Stimulated activated CD8-positive, alpha-beta memory T cell treated with anti-CD3 and anti-CD28 coated beads, Interleukin-4, amount 100 ng/mL, for 1 hour (primary cell): ENCODE data around the gene MIB1.
"Not testable (repeated sequence)": the region's sequence is repeated elsewhere in the genome, so short reads cannot be mapped to it uniquely, and the experiment has no call there.

Experiments used
- DNase-seq, 2 donors: peaks; one replicate each; pipeline ENCODE4 v3.0.0-alpha.2; 2020; ENCODE audit warnings: low read depth in 2 of 2, low spot score in 1 of 2

Gene MIB1

DNA sequence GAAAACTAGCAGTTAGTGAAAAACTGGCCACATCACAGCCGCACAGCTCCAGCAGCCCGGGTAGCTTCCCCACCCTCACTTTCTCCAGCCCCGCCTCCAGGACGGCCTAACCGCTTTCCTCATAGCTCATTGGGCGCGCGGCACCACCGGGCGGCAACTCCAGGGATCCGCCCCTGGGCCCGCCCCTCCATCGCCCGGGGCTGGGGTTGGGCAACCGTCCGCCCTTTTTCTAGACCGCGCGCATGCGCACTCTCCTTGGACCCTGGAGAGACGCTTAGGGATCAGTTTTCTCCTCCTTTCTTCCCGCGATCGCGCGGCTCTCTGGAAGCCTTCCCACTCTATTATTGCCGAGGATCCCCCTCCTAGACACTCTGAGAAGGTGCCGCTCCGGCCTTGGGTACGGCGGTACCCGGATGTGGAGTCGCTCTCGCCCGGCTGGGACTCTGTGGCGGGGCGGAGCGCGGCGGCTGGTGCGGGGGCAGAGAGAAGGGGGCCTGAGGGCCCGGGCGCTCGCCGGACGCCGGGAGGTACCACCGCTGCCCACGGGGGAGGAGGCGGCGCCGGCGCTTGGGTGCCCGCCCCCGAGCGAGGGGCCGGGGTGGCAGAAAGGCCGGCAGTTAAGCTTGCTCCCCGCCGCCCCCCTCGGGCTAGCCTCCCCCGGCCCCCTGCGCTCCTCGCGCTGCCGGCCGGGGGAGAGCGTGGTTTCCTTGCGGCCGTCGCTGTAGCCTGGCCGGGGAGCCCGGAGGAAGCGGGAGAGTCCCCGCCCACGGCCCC lies at the start of gene MIB1:
Gene MIB1, plus strand, starts transcription at position 255 of the 774 bp plus-strand sequence. CDS start 792 bp downstream, outside the sequence.
- DNase-seq: peak; percentile 95 to 99

DNA sequence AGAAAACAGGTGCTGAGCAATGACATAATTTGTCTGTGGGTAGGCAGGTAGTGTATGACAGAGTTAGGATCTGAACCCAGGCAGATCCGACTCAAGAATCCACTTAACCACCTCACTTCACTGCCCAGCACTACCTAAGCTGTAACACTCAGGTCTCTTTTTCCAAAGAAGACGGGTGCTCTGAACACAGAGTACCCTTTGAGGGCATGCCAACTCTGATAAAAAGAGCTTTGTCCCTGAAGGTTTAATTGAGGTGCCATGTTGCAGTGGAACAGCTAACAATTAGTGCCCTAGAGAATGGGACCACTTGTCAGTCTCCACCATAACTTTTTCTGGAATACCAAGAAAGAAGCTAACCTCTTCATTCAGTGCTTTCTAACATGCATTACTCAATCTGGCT lies 47.3 kb upstream of the MIB1 start:
- no peak for DNase-seq

DNA sequence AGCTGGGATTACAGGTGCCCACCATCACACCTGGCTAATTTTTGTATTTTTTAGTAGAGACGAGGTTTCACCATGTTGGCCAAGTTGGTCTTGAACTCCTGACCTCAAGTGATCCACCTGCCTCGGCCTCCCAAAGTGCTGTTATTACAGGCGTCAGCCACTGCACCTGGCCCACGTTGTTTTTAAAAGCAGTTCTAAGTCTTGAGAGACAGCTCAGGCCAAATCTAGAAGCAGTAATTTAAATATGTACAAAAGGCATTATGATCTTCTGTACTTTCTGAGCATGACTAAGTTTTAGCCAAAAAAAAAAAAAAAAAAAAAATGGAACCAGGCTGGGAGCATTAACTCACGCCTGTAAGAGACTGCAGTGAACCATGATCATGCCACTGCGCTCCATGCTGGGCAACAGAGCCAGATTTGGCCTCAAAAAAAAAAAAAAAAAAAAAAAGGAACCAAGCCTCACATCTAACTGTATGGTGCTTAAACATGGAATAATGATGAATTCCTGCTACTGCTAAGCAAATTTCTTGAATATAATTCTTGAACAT lies 40.0 kb upstream of the MIB1 start:
- no peak for DNase-seq

DNA sequence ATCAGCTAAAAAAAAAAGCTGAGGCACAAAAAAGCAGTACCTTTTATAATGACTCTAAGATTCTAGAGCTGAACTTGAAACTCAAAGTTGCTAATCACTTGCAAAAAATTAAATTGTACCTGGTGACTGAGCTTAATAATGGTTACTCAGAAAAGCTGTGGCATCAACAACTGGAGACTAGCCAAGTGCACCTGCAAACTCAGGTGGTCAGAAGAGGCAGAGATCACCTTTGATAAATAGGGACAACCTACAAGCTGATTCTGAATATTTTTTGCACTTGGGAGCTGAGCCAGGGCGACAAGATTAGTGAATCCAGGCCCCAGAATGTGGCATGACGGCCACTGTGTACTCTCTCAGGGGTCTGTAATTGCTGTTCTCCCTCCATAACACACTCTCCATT lies 39.0 kb upstream of the MIB1 start:
- DNase-seq: no peak

DNA sequence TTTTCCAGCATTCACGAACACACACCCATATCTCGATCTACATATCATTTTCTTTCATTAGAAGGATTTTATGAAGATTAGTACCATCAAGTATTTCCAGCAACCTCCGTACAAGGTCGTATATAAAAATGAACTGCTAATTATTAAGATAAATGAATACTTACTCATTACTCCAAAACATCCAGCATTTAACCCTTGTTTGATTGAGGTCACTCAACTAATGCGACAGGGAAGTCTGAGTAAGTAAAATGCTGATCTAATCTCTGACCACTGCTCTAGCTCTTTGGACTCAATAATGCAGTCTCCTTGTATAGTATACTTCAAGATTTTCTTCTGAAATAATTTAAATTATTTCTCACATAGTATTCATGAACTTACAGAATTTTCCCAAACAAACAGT lies 38.0 kb upstream of the MIB1 start:
- DNase-seq: no peak

DNA sequence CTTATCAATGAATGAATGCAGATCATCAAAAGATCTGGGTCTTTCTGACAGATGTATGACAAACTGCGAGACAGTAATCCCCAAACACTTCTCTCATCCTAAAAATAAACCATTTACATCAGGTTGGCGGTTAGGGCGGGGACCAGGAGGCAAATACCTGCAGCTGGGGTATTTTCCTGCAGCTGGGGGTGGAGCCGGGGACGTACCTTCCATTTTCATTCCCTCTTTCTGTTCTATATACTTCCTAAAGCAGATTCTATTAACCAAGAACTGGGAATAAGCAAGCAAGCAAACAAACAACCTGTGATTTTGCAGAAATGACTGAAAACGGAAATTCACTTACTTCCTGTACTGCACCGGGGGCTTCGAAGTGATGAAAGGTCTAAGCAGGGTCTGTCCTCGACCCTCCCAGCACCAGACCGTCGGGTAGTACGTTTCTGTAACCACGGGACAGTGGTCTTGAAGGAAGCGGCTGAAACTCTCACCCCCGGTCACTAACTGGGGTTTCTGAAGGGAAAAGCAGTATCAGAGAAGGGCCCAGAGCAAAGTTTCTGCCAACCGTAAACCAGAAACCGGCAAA lies 37.3 kb upstream of the MIB1 start:
- DNase-seq: no peak

DNA sequence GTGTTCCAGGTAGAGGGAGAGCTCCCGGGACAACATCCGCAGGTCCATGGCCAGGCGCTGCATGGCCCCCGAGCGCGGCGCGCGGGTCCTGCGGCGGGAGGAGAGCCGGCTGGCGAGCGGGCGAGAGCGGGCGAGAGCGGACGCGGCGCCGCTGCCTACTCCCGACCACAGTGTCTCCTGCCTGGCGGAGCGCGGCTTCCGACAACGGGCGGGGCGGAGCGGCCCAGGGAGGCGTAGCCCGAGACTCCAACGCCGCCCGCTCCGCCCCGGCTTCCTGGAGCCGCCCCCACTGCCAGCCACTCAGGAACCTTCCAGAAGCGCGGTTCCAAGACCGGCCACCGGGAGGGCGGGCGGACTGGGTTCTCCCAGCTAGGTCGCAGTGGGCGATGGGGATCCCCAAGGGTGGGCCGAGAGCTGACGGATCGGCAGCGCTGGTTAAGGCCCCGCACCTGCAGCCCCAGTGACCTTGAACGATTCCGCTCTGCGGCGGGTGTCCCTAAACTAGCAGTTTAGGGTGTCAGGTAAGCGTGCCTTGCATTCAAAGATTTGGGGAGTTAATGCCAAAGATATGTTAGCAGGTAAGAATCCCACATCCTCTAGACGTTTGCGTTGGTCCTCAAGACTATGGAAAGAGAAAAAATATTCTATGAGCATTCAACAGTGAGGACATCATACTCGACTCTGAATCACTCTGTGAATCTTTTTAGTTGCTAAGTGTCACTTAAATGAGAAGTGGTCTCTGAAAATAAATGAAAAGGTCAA lies 35.8 kb upstream of the MIB1 start, which contains the start of gene ABHD3:
Gene ABHD3, minus strand, starts transcription at position 172 of the 762 bp plus-strand sequence. Its CDS starts 109 bp downstream, at position 63.
- DNase-seq: peak; percentile 79 to 82

DNA sequence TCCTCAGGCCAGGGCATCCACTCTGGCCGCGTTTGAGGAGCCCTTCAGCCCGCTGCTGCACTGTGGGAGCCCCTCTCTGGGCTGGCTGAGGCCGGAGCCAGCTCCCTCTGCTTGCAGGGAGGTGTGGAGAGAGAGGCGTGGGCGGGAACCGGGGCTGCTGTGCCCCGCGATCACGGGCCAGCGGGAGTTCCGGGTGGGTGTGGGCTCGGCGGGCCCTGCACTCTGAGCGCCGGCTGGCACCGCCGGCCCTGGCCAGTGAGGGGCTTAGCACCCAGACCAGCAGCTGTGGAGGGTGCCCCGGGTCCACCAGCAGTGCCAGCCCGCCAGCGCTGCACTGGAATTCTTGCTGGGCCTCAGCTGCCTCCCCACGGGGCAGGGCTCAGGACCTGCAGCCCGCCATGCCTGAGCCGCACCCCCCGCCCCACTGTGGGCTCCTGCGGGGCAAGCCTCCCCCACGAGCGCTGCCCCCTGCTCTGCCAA lies 34.2 kb upstream of the MIB1 start:
- DNase-seq: no peak

DNA sequence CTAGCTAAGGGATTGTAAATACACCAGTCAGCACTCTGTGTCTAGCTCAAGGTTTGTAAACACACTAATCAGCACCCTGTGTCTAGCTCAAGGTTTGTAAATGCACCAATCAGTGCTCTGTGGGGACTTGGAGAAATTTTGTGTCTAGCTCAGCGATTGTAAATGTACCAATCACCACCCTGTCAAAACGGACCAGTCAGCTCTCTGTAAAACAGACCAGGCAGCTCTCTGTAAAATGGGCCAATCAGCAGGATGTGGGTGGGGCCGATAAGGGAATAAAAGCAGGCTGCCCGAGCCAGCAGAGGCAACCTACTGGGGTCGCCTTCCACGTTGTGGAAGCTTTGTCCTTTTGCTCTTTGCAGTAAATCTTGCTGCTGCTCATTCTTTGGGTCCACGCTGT lies 33.5 kb upstream of the MIB1 start:
- not testable (repeated sequence) for DNase-seq

DNA sequence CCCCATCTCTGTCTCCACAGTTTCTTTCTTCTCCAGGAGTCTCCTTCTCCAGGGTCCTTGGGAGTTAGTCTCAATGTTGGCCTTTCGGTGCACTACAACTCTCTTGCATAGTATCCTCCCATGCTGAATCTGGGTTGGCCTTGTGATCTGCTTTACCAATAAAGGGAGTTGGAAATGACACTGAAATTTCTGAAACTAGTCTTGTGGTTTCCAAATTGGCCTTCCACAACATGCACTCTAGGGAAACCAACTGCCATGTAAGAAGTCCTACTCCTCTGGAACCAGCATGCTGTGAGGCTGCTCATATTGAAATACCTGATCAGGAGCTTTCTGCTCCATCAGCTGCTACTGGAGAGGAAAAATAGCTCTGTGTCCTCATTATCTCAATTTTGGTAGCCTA lies 26.1 kb upstream of the MIB1 start:
- DNase-seq: no peak

DNA sequence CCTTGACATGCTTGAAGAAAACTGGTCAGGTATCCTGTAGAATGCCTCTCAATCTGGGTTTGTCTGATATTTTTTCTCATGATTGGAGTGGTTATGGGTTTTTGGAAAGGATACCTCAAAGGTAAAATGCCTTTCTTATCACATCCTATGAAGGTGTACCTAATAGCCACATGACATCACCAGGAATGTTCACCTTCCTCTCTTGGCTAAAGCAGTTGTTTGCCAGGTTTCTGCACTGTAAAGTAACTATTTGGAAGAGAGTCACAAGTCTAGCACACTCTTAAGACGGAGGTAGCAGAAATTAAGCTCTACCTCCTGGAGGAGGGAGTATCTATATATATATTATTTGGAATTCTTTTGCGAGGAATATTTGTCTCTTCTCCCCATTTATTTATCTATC lies 17.9 kb upstream of the MIB1 start:
- DNase-seq: no peak

DNA sequence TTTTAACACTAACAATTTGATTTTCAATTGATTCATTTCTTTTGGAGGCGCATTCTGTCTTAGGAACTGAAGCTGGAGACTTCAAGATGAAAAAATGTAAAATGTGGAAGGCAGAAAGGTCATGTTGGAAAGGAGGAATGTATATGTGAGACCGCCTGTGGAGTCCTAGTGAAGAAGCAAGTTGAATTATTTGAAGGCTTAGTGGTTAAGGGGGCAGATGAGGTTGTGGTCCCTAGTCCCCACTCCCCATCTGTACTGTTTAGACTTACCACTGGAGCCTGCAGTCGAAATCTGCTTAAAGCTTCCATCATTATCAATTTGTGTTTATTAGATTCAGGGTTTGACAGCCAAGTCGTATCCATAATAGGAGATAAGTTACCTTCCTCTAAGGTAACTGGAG lies 15.4 kb upstream of the MIB1 start:
- DNase-seq: no peak

DNA sequence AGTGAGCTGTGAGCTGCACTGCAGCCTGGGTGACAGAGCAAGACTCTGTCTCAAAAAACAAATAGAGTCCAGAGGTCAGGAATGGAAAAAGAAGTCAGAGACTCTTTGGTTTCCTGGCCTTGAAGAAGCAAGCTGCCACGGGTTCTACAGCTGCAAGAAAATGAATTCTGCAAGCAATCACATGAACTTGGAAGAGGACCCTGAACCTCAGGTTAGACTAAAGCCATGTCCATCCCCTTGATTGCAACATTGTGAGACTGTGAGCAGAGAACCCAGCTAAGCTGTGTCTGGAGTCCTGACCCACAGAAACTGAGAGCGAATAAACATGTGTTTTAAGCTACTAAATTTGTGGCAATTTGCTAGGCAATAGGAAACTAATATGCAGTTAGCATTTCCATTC lies 12.9 kb upstream of the MIB1 start:
- DNase-seq: no peak

DNA sequence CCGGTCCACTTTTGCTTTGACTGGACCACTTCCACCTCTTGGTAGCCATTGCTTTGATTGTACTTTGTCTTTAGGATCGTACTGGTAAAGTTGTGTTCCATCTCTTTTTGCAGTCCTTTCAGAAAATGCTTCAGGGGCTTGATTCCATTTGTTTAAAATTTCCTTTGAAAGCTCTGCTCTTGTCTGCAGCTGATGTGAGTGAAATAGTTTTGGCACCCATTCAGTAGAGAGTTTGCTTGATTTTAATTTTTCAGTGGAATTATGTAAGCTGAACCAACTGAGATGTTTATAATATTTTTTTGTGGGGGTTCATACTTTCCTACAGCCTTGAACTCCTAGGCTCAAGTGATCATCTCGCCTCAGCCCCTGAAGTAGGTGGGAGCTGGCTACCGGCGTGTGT lies 7.6 kb upstream of the MIB1 start:
- DNase-seq: no peak

DNA sequence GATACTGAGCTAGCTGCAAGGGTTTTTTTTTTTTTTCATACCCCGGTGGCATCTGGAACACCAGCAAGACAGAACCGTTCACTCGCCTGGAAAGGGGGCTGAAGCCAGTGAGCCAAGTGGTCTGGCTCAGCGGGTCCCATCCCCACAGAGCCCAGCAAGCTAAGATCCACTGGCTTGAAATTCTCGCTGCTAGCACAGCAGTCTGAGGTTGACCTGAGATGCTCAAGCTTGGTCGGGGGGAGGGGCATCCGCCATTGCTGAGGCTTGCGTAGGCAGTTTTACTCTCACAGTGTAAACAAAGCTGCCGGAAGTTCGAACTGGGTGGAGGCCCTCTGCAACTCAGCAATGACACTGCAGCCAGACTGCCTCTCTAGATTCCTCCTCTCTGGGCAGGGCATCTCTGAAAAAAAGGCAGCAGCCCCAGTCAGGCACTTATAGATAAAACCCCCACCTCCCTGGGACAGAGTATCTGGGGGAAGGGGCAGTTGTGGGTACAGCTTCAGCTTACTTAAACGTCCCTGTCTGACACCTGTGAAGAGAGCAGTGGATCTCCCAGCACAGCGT lies 5.1 kb upstream of the MIB1 start:
- DNase-seq: peak in 1 of 2 donors; percentile 9

DNA sequence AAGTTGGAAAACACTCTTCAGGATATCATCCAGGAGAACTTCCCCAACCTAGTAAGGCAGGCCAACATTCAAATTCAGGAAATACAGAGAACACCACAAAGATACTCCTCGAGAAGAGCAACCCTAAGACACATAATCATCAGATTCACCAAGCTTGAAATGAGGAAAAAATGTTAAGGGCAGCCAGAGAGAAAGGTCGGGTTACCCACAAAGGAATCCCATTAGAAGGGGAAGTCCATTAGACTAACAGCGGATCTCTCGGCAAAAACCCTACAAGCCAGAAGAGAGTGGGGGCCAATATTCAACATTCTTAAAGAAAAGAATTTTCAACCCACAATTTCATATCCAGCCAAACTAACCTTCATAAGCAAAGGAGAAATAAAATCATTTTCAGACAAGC lies 3.7 kb upstream of the MIB1 start:
- not testable (repeated sequence) for DNase-seq

DNA sequence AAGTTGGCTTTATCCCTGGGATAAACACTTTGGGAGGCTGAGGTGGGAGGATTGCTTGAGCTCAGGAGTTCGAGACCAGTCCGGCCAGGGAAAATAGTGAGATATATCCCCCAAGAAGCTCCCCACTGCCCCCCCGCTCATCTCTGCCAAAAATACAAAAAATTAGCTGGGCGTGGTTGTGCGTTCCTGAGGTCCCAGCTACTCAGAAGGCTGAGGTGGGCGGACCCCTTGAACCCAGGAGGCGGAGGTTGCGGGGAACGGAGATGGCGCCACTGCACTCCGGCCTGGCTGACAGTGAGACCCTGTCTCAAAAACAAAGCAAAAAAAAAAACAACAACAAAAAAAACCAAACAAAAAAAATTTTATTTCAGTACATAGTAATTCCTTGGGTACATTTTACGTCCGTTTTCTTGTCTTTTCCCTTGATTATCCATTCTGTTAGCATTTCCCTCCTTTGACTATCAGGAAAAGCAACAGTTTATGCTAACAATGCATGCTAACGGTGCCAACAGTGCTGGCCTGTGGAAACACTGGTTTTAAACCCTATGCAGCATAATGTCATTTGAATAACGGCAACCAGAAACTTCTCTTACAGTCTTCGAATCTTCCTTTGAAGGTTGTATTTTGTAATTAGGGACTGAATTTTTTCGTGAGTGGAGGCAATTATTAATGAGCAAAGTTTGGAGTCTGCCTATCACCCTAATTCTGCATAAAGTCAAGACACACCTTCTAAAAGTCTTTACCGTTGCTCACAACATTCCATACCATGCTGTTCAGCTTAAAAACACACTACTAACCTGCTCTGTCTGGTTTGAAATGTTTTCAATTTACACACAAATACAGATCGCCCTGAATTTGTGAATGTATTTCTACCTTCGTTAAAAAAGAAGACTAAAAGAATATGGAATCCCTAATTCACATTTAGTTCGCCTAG lies 721 bp upstream of the MIB1 start:
- no peak for DNase-seq

DNA sequence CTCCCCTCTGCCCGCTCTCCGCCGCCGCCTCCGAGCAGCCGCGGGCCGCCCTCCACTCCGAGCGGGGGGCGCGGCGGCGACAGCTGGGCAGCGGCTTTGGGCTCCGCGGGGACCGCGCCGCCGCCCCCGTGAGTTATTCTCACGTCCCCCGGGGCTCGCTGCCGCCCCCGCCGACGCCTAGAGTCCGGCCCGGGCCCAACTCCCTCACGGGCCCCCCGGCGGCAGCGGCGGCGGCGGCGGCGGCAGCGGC lies 645 bp downstream of the MIB1 start:
- no peak for DNase-seq

DNA sequence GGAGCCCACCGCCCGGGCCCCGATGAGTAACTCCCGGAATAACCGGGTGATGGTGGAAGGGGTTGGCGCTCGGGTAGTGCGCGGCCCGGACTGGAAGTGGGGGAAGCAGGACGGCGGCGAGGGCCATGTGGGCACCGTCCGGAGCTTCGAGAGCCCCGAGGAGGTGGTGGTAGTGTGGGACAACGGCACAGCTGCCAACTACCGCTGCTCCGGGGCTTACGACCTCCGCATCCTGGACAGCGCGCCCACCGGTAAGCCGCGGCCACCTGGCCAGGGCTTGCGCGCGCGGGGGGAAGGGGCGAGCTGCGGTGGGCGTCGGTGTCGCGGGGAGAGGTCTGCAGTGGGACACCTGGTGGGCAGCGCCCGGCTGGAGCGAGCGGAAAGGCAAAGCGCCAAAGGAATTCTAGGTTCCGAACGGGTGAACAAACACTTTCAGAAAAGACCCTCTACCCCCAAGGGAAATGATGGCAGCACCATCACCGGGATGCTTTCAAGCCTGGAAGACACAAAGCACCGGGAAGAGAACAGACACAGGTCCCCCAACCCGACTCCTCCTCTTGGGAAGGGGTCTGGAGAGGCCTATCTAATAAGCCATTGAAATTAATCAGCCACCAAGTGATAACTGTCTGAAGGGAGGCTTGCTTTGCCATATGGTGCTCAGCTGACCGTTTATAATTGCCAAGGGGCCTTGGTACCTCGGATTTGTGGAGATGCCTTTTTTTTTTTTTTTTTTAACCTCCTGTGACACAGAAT lies 1.1 kb downstream of the MIB1 start:
- DNase-seq: peak in 1 of 2 donors; percentile 10

DNA sequence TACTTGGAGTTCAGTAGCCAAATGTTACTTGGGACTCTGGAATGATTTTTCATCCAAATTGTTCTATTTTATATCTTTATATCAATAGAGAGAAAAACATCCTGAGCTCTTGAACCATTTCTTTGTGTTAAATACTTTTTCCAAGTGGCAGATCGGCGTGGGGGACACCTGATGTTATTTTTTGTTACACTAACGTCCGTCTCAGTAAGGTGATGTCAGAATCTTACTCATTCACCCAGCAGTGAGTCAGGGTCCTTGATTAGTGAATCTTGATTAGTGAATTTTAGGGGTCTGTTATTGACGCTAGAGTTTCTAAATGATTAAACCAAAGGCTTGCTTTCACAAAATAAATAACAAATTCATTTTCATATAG lies 1.7 kb downstream of the MIB1 start:
- DNase-seq: no peak
